ENCODE measurements around the gene PRR29. TPM values are rescaled to one million over a fixed set of nuclear protein-coding genes. Genes with fewer than 3 reads are reported as not detected.

The PRR29 gene
- total RNA-seq, 4 donors from 2014 or later: 0.17 to 0.82 (median 0.57) TPM; not detected in 1

DNA sequence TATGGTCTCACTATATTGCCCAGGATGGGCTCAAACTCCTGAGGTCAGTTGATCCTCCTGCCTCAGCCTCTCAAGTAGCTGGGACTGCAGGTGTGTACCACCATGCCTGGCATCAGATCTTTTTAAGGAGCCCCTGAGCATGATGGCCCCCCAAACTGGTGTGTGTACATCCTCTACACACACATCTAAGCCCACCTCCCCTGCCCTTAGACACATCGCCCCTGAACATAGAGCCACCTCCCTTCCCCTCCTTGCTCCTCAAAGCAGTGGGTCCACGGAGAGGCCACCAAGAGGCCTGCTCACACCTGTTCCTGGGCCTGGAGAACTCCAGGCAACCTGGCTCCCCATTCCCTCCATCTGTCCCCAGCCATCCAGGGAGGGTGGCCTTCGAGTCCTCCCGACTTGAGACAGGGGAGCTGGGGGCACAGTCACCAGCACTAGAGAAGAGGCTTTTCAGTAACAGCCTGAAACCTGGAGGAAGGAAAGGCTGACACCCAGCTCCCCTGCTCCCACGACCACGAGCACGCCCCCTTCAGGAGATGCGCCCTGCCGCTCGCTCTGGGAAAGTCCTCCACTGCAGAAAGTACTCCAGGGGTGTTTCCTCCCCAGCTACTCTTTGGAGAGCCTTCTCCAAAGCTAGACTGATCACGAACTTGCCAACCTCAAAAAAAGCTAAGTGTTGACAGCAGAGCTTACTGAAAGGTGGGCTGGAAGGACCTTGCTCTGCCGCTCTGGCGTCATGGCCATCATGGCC lies 12.6 kb upstream of the PRR29 start:
- TF ChIP-seq, protein P1, sequence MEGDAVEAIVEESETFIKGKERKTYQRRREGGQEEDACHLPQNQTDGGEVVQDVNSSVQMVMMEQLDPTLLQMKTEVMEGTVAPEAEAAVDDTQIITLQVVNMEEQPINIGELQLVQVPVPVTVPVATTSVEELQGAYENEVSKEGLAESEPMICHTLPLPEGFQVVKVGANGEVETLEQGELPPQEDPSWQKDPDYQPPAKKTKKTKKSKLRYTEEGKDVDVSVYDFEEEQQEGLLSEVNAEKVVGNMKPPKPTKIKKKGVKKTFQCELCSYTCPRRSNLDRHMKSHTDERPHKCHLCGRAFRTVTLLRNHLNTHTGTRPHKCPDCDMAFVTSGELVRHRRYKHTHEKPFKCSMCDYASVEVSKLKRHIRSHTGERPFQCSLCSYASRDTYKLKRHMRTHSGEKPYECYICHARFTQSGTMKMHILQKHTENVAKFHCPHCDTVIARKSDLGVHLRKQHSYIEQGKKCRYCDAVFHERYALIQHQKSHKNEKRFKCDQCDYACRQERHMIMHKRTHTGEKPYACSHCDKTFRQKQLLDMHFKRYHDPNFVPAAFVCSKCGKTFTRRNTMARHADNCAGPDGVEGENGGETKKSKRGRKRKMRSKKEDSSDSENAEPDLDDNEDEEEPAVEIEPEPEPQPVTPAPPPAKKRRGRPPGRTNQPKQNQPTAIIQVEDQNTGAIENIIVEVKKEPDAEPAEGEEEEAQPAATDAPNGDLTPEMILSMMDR (IDR thresholded peaks at IDR 0.05; ENCODE audit: low read depth): no peak

DNA sequence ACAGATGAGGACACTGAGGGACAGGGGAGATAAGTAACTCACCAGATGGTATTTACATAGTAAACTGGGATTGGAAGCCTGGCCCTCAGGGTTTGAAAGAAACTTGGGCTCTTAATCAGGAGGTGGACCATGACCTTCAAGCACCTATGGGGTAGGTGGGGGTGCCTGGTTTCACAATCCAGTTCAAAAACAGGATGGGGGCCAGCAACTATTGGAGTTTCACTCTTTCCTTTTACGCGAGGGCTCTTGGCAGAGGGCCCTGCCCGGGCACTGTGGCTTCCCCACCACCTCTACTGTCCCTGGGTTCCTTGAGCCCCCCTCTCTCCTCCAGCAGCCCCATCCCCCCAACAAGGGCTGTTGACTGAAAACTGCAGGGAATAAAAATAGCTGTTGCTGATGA lies 11.3 kb upstream of the PRR29 start:
- TF ChIP-seq, protein P1 (IDR thresholded peaks at IDR 0.05; ENCODE audit: low read depth): no peak

DNA sequence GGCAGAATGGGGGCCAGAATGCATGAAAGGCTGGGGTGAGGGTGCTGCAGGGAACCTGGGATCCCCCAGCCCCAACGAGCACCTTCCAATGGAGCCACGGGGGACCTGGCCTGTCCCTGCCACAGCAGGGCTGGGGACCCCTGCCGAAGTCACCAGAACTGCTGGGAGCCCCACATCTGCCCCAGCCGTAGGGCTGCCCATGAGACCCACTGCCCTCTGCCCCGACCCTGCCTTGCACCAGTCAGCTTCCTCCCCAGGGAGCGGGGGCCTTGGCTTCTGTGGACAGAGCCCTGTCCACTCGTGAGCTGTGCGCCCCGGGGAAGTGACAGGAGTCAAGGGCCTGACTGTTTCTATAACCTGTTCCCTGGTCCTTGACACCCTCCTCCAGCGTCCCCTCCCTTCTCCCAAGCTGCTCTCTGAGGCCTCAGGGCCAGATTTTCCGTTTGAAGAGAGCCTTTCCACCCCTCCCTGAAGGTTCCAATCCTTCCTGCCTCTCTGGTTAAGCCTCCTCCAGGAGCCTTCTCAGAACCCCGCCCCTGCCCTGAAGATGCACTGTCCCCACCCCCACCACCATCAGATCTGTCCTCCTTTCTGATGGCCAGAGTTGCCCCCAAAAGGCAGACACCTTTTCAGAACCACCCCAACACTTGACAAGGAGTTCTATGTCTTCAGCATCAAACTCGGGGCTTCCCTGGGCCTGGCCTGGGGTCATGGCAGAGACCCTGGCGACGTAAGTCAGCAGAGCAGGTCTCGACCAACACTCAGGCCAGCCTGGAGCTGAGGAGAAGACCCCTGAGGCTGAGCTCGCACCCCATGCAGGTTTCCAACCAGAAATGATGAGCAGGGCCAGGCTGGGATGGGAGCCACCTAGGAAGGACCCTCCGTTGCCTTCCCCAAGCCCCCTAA lies 10.7 kb upstream of the PRR29 start:
- TF ChIP-seq, protein P1 (IDR thresholded peaks at IDR 0.05; ENCODE audit: low read depth): no peak

DNA sequence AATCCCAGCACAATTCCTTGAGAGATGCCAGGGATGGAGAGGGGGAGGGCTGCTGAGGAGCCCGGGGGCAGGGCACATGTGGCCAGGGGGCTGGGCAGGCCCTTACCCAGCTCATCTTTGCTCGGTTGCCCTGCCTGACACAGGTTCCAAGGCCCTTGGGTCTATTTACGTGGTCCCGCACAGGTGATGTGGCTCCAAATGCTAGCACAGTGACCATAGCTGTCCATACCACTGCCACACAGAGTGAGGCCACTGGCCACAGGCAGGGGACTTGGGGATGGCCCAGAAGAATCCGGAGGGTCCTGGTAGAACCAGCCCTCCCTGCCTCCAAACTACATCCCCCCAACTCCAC lies 10.0 kb upstream of the PRR29 start:
- TF ChIP-seq, protein P1 (IDR thresholded peaks at IDR 0.05; ENCODE audit: low read depth): no peak

DNA sequence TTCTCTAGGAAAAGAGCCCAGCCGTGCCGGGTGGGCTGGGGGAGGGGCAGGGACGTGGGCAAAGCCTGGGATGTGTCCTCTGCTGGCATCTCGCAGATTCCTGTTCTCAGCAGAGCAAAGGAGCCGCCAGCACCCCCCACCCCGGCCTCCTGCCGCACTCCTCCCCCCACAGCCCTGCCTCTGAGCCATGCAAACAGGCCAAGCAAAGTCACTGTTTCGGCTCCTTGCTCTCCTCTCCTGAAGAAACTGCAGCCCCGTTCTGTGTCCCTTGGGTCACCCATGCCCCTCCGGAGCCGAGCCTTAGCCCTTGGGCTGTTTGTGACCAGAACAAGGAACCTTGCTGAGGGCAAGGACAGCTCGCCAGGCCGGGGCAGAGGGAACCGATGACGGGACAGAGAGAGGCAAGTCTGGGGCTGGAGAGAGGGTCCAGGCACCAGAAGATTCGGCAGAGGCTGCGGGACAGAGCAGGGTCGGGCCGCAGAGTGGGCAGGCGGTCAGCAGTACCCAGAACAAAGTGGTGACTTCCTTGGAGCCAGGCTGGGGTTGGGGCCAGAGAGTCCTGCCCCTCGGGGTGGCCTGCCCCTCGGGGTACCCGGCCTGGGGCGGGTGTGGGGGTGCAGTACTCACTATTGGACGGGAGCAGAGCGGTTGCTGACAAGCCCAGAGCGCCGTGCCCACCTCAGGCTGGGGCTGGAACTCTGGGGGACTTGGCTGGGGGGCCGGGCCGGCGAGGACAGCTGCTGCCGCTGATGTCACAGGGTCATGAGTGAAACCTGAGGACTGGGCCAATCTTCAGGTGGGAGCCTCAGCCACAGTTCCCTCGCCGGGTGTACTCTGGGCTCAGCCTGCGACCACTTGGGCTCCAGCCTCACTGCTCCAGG lies 9.2 kb upstream of the PRR29 start:
- TF ChIP-seq, protein P1 (IDR thresholded peaks at IDR 0.05; ENCODE audit: low read depth): no peak

DNA sequence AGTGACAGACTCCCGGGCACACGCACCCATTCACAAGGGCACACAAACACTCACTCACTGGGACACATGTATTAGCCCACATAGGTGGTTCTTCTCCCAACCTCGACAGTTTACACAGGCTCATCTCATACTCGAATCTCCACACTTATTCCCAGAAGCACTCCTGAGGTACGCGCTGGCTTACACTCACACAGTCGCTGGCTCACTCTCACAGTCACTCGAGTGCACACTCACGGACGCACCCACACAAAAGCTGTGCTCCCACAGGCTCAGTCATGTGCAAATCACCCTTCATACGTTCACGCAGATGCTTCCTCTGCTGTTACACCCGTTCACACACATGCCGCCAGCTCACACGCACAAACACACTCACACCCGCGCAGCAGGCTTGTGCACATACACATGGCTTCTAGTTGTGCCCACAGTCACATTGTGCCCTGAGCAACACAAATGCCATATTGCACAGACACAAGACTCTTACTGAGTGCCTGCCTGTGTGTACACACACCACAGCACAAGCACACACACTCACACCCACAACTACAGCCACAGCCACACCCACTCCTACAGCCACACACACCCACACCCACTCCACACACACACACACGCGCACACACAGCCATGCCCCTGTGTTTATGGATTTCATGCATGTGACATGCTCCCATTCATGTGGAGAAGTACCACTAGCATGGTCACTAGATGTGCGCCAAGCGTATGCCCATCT lies 8.4 kb upstream of the PRR29 start:
- TF ChIP-seq, protein P1 (IDR thresholded peaks at IDR 0.05; ENCODE audit: low read depth): no peak

Data from subcutaneous adipose tissue (tissue), 4 donors.